Right cardiac atrium (tissue), 5 donors: Measurements from ENCODE around the gene GDE1. TPM values are rescaled to one million over a fixed set of nuclear protein-coding genes. Genes with fewer than 3 reads are reported as not detected.

ENCODE experiments used
- ATAC-seq, 2 donors: fragments of 200-7000 bp; cut with Tn5 transposase; one replicate each; pipeline versions ENCODE4 v1.8.0 to v1.9.1; 2020; ENCODE audit warnings: moderate library complexity in 2 of 2, mild to moderate bottlenecking in 1 of 2
- DNase-seq, 3 donors: peaks; one replicate each; pipeline ENCODE4 v3.0.0-alpha.2; 2020
- H3K27ac ChIP-seq: one replicate; pipeline ENCODE4 v1.5.1; 2013; ENCODE audit warnings: mild to moderate bottlenecking, low read length, control low read depth, moderate library complexity
- H3K27me3 ChIP-seq: one replicate; pipeline ENCODE4 v1.6.1; 2013; ENCODE audit not compliant: control insufficient read depth, insufficient read depth
- H3K4me1 ChIP-seq: one replicate; pipeline ENCODE4 v1.6.1; 2013; ENCODE audit warnings: low read length; ENCODE audit not compliant: control insufficient read depth, insufficient read depth
- H3K4me3 ChIP-seq: one replicate; pipeline ENCODE4 v1.5.1; 2013; ENCODE audit warnings: low read length, control low read depth
- H3K9me3 ChIP-seq: one replicate; pipeline ENCODE4 v1.6.1; 2013; ENCODE audit warnings: low read length; ENCODE audit not compliant: control insufficient read depth
- WGBS: extraction: QIAGEN DNeasy Blood & Tissue Kit; methylation state at CpG from one replicate; pipeline ENCODE4 v1.1.7; 2013; 5-methylcytosine and 5-hydroxymethylcytosine counted together
- intact Hi-C, 4 donors: fragments of 100-400 bp; cut with DNase I; formaldehyde crosslinking; loops; one replicate each; pipeline versions ENCODE4 v1.11.0 to v1.14.0; 2022 to 2023
- polyA plus RNA-seq: library from polyadenylated mRNA; stranded (reverse); fragments of 200-250 nt; gene quantifications from one replicate; pipeline ENCODE4 v1.2.3, GENCODE V29; 2013
- total RNA-seq, 4 donors: library from RNA; stranded (reverse); fragmentation: NEBNext Ultra II Directional; extraction: Animal tissue kit (Norgen Biotek cat#: 25700); gene quantifications; one replicate each; pipeline ENCODE4 v1.2.1, GENCODE V29; 2021
- donor health status: healthy with polysubstance abuse.
- donor health status: DM: no; HTN: yes; CAD: no.
- donor health status: DM: no; HTN: no; CAD: no.
- donor health status: DM: no; HTN: yes; CAD: no; lungs with severe emphysema.
- donor health status: DM: yes; HTN: yes; CAD: no.

GDE1 gene
- total and polyA plus RNA-seq, 5 donors: 72.9 to 121 (median 104) TPM

GRCh38 chr16:19486051-19486450 is 35.8 kb downstream of the GDE1 start:
- DNase-seq (no peak), ATAC-seq (no peak)
- WGBS: 77% methylated on average over 4 of the region's 4 CpGs
- Histone ChIP-seq H3K4me3 (no peak overlapping the region), H3K27me3 (no peaks in the 10 kb centered on the region), H3K27ac (no peak overlapping the region), H3K9me3 (no peaks in the 10 kb centered on the region), H3K4me1 (no peaks in the 10 kb centered on the region)
- intact Hi-C loops: no loop called here

GRCh38 chr16:19485611-19486010 is 36.3 kb downstream of the GDE1 start:
- no peak overlapping the region for H3K4me3 ChIP-seq
- H3K9me3 ChIP-seq: no peaks in the 10 kb centered on the region
- H3K27ac ChIP-seq: no peak overlapping the region
- intact Hi-C loops: no loop called here
- ATAC-seq (no peak), DNase-seq (no peak)
- WGBS: 89% methylated on average over 5 of the region's 5 CpGs
- H3K4me1 ChIP-seq: no peaks in the 10 kb centered on the region
- H3K27me3 ChIP-seq: no peaks in the 10 kb centered on the region

- no peak for ATAC-seq
- WGBS: 90% methylated on average over 3 of the region's 3 CpGs
- Histone ChIP-seq H3K9me3 (no peaks in the 10 kb centered on the region), H3K4me1 (no peaks in the 10 kb centered on the region), H3K27ac (no peak overlapping the region), H3K4me3 (no peak overlapping the region), H3K27me3 (no peaks in the 10 kb centered on the region)
- intact Hi-C loops: no loop called here
- DNase-seq: no peak
Observed at GRCh38 chr16:19484096-19484495, 37.8 kb downstream of the GDE1 start.

GRCh38 chr16:19482291-19482690 is 39.6 kb downstream of the GDE1 start:
- Histone ChIP-seq H3K27me3 (no peaks in the 10 kb centered on the region), H3K4me1 (no peaks in the 10 kb centered on the region), H3K27ac (no peak overlapping the region), H3K4me3 (no peak overlapping the region), H3K9me3 (no peaks in the 10 kb centered on the region)
- intact Hi-C loops: no loop called here
- ATAC-seq (no peak), DNase-seq (no peak)
- WGBS: 91% methylated on average over 1 of the region's 1 CpG

GRCh38 chr16:19481769-19482168 is 40.1 kb downstream of the GDE1 start:
- 85% methylated on average over 5 of the region's 5 CpGs for WGBS
- no peaks in the 10 kb centered on the region for H3K27me3 ChIP-seq
- no peak overlapping the region for H3K27ac ChIP-seq
- no peak for DNase-seq
- no peaks in the 10 kb centered on the region for H3K9me3 ChIP-seq
- H3K4me1 ChIP-seq: no peaks in the 10 kb centered on the region
- intact Hi-C loops: no loop called here
- no peak for ATAC-seq
- no peak overlapping the region for H3K4me3 ChIP-seq

- Histone ChIP-seq H3K27ac (no peak overlapping the region), H3K27me3 (no peaks in the 10 kb centered on the region), H3K4me1 (no peaks in the 10 kb centered on the region), H3K4me3 (no peak overlapping the region), H3K9me3 (no peaks in the 10 kb centered on the region)
- ATAC-seq (no peak), DNase-seq (no peak)
- intact Hi-C loops: no loop called here
- 78% methylated on average over 2 of the region's 2 CpGs for WGBS
Observed at GRCh38 chr16:19481296-19481695, 40.6 kb downstream of the GDE1 start.

GRCh38 chr16:19479302-19479721 is 42.6 kb downstream of the GDE1 start:
- Histone ChIP-seq H3K27ac (no peak overlapping the region), H3K4me1 (no peaks in the 10 kb centered on the region), H3K4me3 (no peak overlapping the region), H3K27me3 (no peaks in the 10 kb centered on the region), H3K9me3 (no peaks in the 10 kb centered on the region)
- ATAC-seq: no peak
- no peak for DNase-seq
- intact Hi-C loops: no loop called here
- 75% methylated on average over 3 of the region's 3 CpGs for WGBS

- no peak for DNase-seq
- H3K27me3 ChIP-seq: no peaks in the 10 kb centered on the region
- H3K9me3 ChIP-seq: no peaks in the 10 kb centered on the region
- no peaks in the 10 kb centered on the region for H3K4me1 ChIP-seq
- no peak for ATAC-seq
- H3K27ac ChIP-seq: no peak overlapping the region
- no peak overlapping the region for H3K4me3 ChIP-seq
- intact Hi-C loops: no loop called here
- 88% methylated on average over 1 of the region's 1 CpG for WGBS
Observed at GRCh38 chr16:19478505-19478904, 43.4 kb downstream of the GDE1 start.

GRCh38 chr16:19474617-19475016 is 47.3 kb downstream of the GDE1 start:
- no peak for DNase-seq
- Histone ChIP-seq H3K27me3 (no peaks in the 10 kb centered on the region), H3K4me1 (no peaks in the 10 kb centered on the region), H3K4me3 (no peak overlapping the region), H3K27ac (no peak overlapping the region), H3K9me3 (no peaks in the 10 kb centered on the region)
- intact Hi-C loops: no loop called here
- WGBS: 68% methylated on average over 5 of the region's 5 CpGs
- ATAC-seq: no peak

- intact Hi-C loops: no loop called here
- no peak overlapping the region for H3K4me3 ChIP-seq
- no peak overlapping the region for H3K27ac ChIP-seq
- no peaks in the 10 kb centered on the region for H3K27me3 ChIP-seq
- WGBS: 71% methylated on average over 6 of the region's 6 CpGs
- no peaks in the 10 kb centered on the region for H3K4me1 ChIP-seq
- no peak for ATAC-seq
- no peaks in the 10 kb centered on the region for H3K9me3 ChIP-seq
- no peak for DNase-seq
Observed at GRCh38 chr16:19472482-19472881, 49.4 kb downstream of the GDE1 start.

GRCh38 chr16:19468300-19468699 is 53.6 kb downstream of the GDE1 start:
- Histone ChIP-seq H3K4me3 (no peak overlapping the region), H3K4me1 (no peaks in the 10 kb centered on the region), H3K9me3 (no peaks in the 10 kb centered on the region), H3K27me3 (no peaks in the 10 kb centered on the region), H3K27ac (no peak overlapping the region)
- DNase-seq (no peak), ATAC-seq (no peak)
- WGBS: 70% methylated on average over 3 of the region's 3 CpGs
- intact Hi-C loops: no loop called here

- intact Hi-C loops: no loop called here
- 85% methylated on average over 12 of the region's 12 CpGs for WGBS
Observed at GRCh38 chr16:19463468-19464315, 58.2 kb downstream of the GDE1 start.

More at GRCh38 chr16:19463468-19464315, 58.2 kb downstream of the GDE1 start:
- ATAC-seq (no peak), DNase-seq (no peak)
- no peak overlapping the region for H3K4me3 ChIP-seq
- no peaks in the 10 kb centered on the region for H3K27me3 ChIP-seq
- no peak overlapping the region for H3K27ac ChIP-seq
- no peaks in the 10 kb centered on the region for H3K9me3 ChIP-seq
- H3K4me1 ChIP-seq: no peaks in the 10 kb centered on the region
